HEK293 (cell line): Measurements from ENCODE around the gene TCF12.

ENCODE experiments used
- CTCF ChIA-PET: fragments of 350-600 bp; formaldehyde crosslinking; extraction: SDS; loops from one replicate; lab custom pipeline; 2021; ENCODE audit warnings: antibody characterized with exemption; lab: Yijun Ruan, JAX
- POLR2A ChIA-PET: fragments of 300-600 bp; formaldehyde crosslinking; extraction: SDS; loops from one replicate; lab custom pipeline; 2020; ENCODE audit warnings: antibody characterized with exemption, inconsistent platforms; lab: Yijun Ruan, JAX
- H3K27ac ChIP-seq: fragments of 200-500 bp; sonication (Bioruptor generic); 2 replicates; pipeline ENCODE4 v1.5.1; 2014; ENCODE audit warnings: low read depth, low read length, control low read depth, inconsistent platforms; ENCODE audit errors: extremely low read depth
- H3K36me3 ChIP-seq, 2 experiments: fragments of 200-500 bp in 1 of 2; sonication (Bioruptor generic) in 1 of 2; 1 replicate in 1 of 2; 2 replicates in 1 of 2; pipeline ENCODE4 v1.5.1; 2014 to 2017; ENCODE audit warnings: inconsistent platforms in 2 of 2, low read length in 2 of 2; ENCODE audit not compliant: control insufficient read depth in 2 of 2, insufficient read depth in 1 of 2
- H3K4me1 ChIP-seq: fragments of 200-500 bp; sonication (Bioruptor generic); 2 replicates; pipeline ENCODE4 v1.5.1; 2014; ENCODE audit warnings: mild to moderate bottlenecking, low read length, inconsistent platforms; ENCODE audit not compliant: control insufficient read depth, insufficient read depth
- H3K4me3 ChIP-seq: 2 replicates; pipeline ENCODE4 v1.5.1; 2011; ENCODE audit warnings: low read depth, mild to moderate bottlenecking, control low read depth, low read length, moderate library complexity
- H3K9me3 ChIP-seq: fragments of 200-500 bp; sonication (Bioruptor generic); 2 replicates; pipeline ENCODE4 v1.5.1; 2014; ENCODE audit warnings: low read depth, low read length, inconsistent platforms; ENCODE audit not compliant: control insufficient read depth, insufficient read depth
- MEIS1 ChIP-seq: sonication (generic); formaldehyde crosslinking; IDR thresholded peaks from 2 replicates; pipeline ENCODE4 v1.8.1; 2022; ENCODE audit warnings: missing genetic modification reagents, mild to moderate bottlenecking, borderline replicate concordance
- PRDM10 ChIP-seq: fragments of 450-650 bp; formaldehyde crosslinking; IDR thresholded peaks from 2 replicates; pipeline ENCODE4 v1.5.1; 2016; ENCODE audit warnings: missing biosample characterization, missing genetic modification characterization
- REPIN1 ChIP-seq: fragments of 450-650 bp; formaldehyde crosslinking; IDR thresholded peaks from 2 replicates; pipeline ENCODE4 v1.5.1; 2017; ENCODE audit warnings: missing biosample characterization, missing genetic modification characterization, low read depth
- ZNF121 ChIP-seq: fragments of 450-650 bp; formaldehyde crosslinking; IDR thresholded peaks from 2 replicates; pipeline ENCODE4 v1.5.1; 2016; ENCODE audit warnings: missing biosample characterization, missing genetic modification characterization
- ZNF184 ChIP-seq: fragments of 450-650 bp; IDR thresholded peaks from 2 replicates; pipeline ENCODE4 v1.5.1; 2018; ENCODE audit warnings: missing biosample characterization, mild to moderate bottlenecking, missing genetic modification characterization
- ZNF202 ChIP-seq: fragments of 450-650 bp; formaldehyde crosslinking; IDR thresholded peaks from 2 replicates; pipeline ENCODE4 v1.5.1; 2016; ENCODE audit warnings: missing biosample characterization, missing genetic modification characterization, borderline replicate concordance
- ZNF518A ChIP-seq: fragments of 450-650 bp; formaldehyde crosslinking; conservative IDR thresholded peaks from 2 replicates; pipeline ENCODE4 v1.5.1; 2016; ENCODE audit warnings: low read depth, missing biosample characterization, missing genetic modification characterization
- ZNF530 ChIP-seq: fragments of 450-650 bp; formaldehyde crosslinking; IDR thresholded peaks from 2 replicates; pipeline ENCODE4 v1.5.1; 2016; ENCODE audit warnings: low read depth, missing biosample characterization, missing genetic modification characterization
- ZNF596 ChIP-seq: fragments of 450-650 bp; IDR thresholded peaks from 2 replicates; pipeline ENCODE4 v1.5.0; 2018; ENCODE audit warnings: missing biosample characterization, mild to moderate bottlenecking, missing genetic modification characterization, moderate library complexity
- ZNF707 ChIP-seq: fragments of 450-650 bp; formaldehyde crosslinking; IDR thresholded peaks from 2 replicates; pipeline ENCODE4 v1.5.1; 2016; ENCODE audit warnings: missing biosample characterization, missing genetic modification characterization
- ZNF791 ChIP-seq: fragments of 450-650 bp; formaldehyde crosslinking; IDR thresholded peaks from 2 replicates; pipeline ENCODE4 v1.5.1; 2016; ENCODE audit warnings: missing biosample characterization, missing genetic modification characterization
- ZNF843 ChIP-seq: fragments of 450-650 bp; formaldehyde crosslinking; IDR thresholded peaks from 2 replicates; pipeline ENCODE4 v1.5.1; 2016; ENCODE audit warnings: missing biosample characterization, missing genetic modification characterization

Gene TCF12

GRCh38 chr15:57085267-57085666 lies 166.8 kb downstream of the TCF12 start (continued):
- TF ChIP-seq MEIS1 (no peak), ZNF530 (tag by site-specific recombination) (no peak)

- no peak for TF ChIP-seq ZNF184
- TF ChIP-seq ZNF202, result peak; percentile 87; the same call in 1 of the 2 replicates
- no peak for TF ChIP-seq ZNF843
- peak; percentile 62; the same call in 1 of the 2 replicates for TF ChIP-seq ZNF596 (tag by site-specific recombination)
- TF ChIP-seq REPIN1, result no peak
- peak; percentile 46; the same call in 1 of the 2 replicates for TF ChIP-seq ZNF121
- CTCF ChIA-PET, result no interaction called here
- peaks cover 7% of the 10 kb centered on the region for H3K4me1 ChIP-seq
Observed at GRCh38 chr15:57086857-57087427, 168.5 kb downstream of the TCF12 start.

GRCh38 chr15:57089815-57090495 lies 171.5 kb downstream of the TCF12 start:
- no peak overlapping the region for H3K4me3 ChIP-seq
- no peaks in the 10 kb centered on the region for H3K9me3 ChIP-seq
- TF ChIP-seq ZNF518A (tag by site-specific recombination) (no peak), ZNF791 (no peak), ZNF121 (peak; percentile 91), ZNF707 (tag by site-specific recombination) (no peak), PRDM10 (tag by site-specific recombination) (no peak)
- ChIA-PET CTCF (no interaction called here), POLR2A (no interaction called here)
- H3K4me1 ChIP-seq, result peaks cover 6% of the 10 kb centered on the region
- no peaks in the 10 kb centered on the region for H3K36me3 ChIP-seq
- peak overlapping the region; percentile 20; the same call in 1 of the 2 replicates for H3K27ac ChIP-seq

More at GRCh38 chr15:57086857-57087427, 168.5 kb downstream of the TCF12 start:
- Histone ChIP-seq H3K4me3 (no peak overlapping the region), H3K27ac (no peak overlapping the region), H3K9me3 (no peaks in the 10 kb centered on the region), H3K36me3 (no peaks in the 10 kb centered on the region)
- POLR2A ChIA-PET, result no interaction called here
